Urinary bladder (tissue), 4 donors: ENCODE measurements around the gene SNX32. TPM values are rescaled to one million over a fixed set of nuclear protein-coding genes. Genes with fewer than 3 reads are reported as not detected.

Experiments
- DNase-seq: peaks from one replicate; pipeline ENCODE4 v3.0.0-alpha.2; 2015; ENCODE audit errors: extremely low spot score
- H3K27ac ChIP-seq: one replicate; pipeline ENCODE4 v1.5.1; 2013; ENCODE audit warnings: low read depth, mild to moderate bottlenecking, moderate library complexity
- H3K36me3 ChIP-seq: one replicate; pipeline ENCODE4 v1.6.1; 2013; ENCODE audit warnings: mild to moderate bottlenecking, moderate library complexity; ENCODE audit not compliant: insufficient read depth
- H3K4me1 ChIP-seq: one replicate; pipeline ENCODE4 v1.6.1; 2013; ENCODE audit warnings: mild to moderate bottlenecking, moderate library complexity; ENCODE audit not compliant: insufficient read depth
- H3K4me3 ChIP-seq: one replicate; pipeline ENCODE4 v1.5.1; 2013; ENCODE audit warnings: low read depth, low read length
- WGBS: extraction: QIAGEN DNeasy Blood & Tissue Kit; methylation state at CpG from one replicate; pipeline ENCODE4 v1.1.7; 2013; 5-methylcytosine and 5-hydroxymethylcytosine counted together
- polyA plus RNA-seq: library from polyadenylated mRNA; stranded (reverse); fragments of 200-250 nt; gene quantifications from one replicate; pipeline ENCODE4 v1.2.3, GENCODE V29; 2013
- total RNA-seq: library from RNA; depleted of rRNA; stranded (reverse); fragments of >200 nt; gene quantifications from one replicate; pipeline ENCODE4 v1.2.3, GENCODE V29; 2014
- donor health status: healthy with polysubstance abuse.
- donor health status: healthy.

The SNX32 gene
- total and polyA plus RNA-seq, 2 donors, result 0.85 to 2.0 TPM

GRCh38 chr11:65903068-65903481 lies 69.3 kb downstream of the SNX32 start:
- 27% methylated on average over 5 of the region's 5 CpGs for WGBS
- H3K36me3 ChIP-seq, result no peaks in the 10 kb centered on the region
- H3K4me3 ChIP-seq, result no peak overlapping the region
- no peaks in the 10 kb centered on the region for H3K4me1 ChIP-seq
- no peak for DNase-seq
- no peak overlapping the region for H3K27ac ChIP-seq

Other genes starting within 250 kb of the SNX32 start
- 0.63 TPM for gene KCNK7, start 238.2 kb upstream of the SNX32 start, total RNA-seq
- 1.2 TPM for gene KCNK7, start 238.2 kb upstream of the SNX32 start, polyA plus RNA-seq
- gene MAP3K11, start 219.7 kb upstream of the SNX32 start, total RNA-seq, result 20.6 TPM
- 39.7 TPM for gene MAP3K11, start 219.7 kb upstream of the SNX32 start, polyA plus RNA-seq
- 8.3 TPM for gene PCNX3, start 218.2 kb upstream of the SNX32 start, total RNA-seq
- gene PCNX3, start 218.2 kb upstream of the SNX32 start, polyA plus RNA-seq, result 25.3 TPM
- 16.0 TPM for gene SIPA1, start 195.9 kb upstream of the SNX32 start, total RNA-seq
- 54.0 TPM for gene SIPA1, start 195.9 kb upstream of the SNX32 start, polyA plus RNA-seq
- gene RELA, start 171.0 kb upstream of the SNX32 start, total RNA-seq, result 18.5 TPM
- 80.8 TPM for gene RELA, start 171.0 kb upstream of the SNX32 start, polyA plus RNA-seq
- gene KAT5, start 121.7 kb upstream of the SNX32 start, total RNA-seq, result 28.4 TPM
- gene KAT5, start 121.7 kb upstream of the SNX32 start, polyA plus RNA-seq, result 95.6 TPM
- gene RNASEH2C, start 113.2 kb upstream of the SNX32 start, total RNA-seq, result 11.9 TPM
- 102 TPM for gene RNASEH2C, start 113.2 kb upstream of the SNX32 start, polyA plus RNA-seq
- 3.0 TPM for gene AP5B1, start 53.0 kb upstream of the SNX32 start, total RNA-seq
- 14.7 TPM for gene AP5B1, start 53.0 kb upstream of the SNX32 start, polyA plus RNA-seq
- gene OVOL1, start 46.9 kb upstream of the SNX32 start, total RNA-seq, result 4.7 TPM
- 5.1 TPM for gene OVOL1, start 46.9 kb upstream of the SNX32 start, polyA plus RNA-seq
- 231 TPM for gene CFL1, start 24.2 kb downstream of the SNX32 start, total RNA-seq
- gene CFL1, start 24.2 kb downstream of the SNX32 start, polyA plus RNA-seq, result 728 TPM
- 38.2 TPM for gene MUS81, start 26.5 kb downstream of the SNX32 start, total RNA-seq
- 65.4 TPM for gene MUS81, start 26.5 kb downstream of the SNX32 start, polyA plus RNA-seq
- 43.3 TPM for gene EFEMP2, start 38.8 kb downstream of the SNX32 start, total RNA-seq
- 120 TPM for gene EFEMP2, start 38.8 kb downstream of the SNX32 start, polyA plus RNA-seq
- gene CTSW, start 45.9 kb downstream of the SNX32 start, total RNA-seq, result 2.7 TPM
- 0.98 TPM for gene CTSW, start 45.9 kb downstream of the SNX32 start, polyA plus RNA-seq
- gene FIBP, start 54.5 kb downstream of the SNX32 start, total RNA-seq, result 60.7 TPM
- 64.0 TPM for gene FIBP, start 54.5 kb downstream of the SNX32 start, polyA plus RNA-seq
- 6.9 TPM for gene CCDC85B, start 56.7 kb downstream of the SNX32 start, total RNA-seq
- gene CCDC85B, start 56.7 kb downstream of the SNX32 start, polyA plus RNA-seq, result 84.1 TPM
- not detected for gene FOSL1, start 66.4 kb downstream of the SNX32 start, total RNA-seq
- gene FOSL1, start 66.4 kb downstream of the SNX32 start, polyA plus RNA-seq, result 7.5 TPM
- gene C11orf68, start 85.1 kb downstream of the SNX32 start, total RNA-seq, result 11.8 TPM
- 65.9 TPM for gene C11orf68, start 85.1 kb downstream of the SNX32 start, polyA plus RNA-seq
- 36.7 TPM for gene DRAP1, start 85.5 kb downstream of the SNX32 start, total RNA-seq
- gene DRAP1, start 85.5 kb downstream of the SNX32 start, polyA plus RNA-seq, result 111 TPM
- not detected for gene TSGA10IP, start 111.5 kb downstream of the SNX32 start, total RNA-seq
- gene TSGA10IP, start 111.5 kb downstream of the SNX32 start, polyA plus RNA-seq, result 0.09 TPM
- gene SART1, start 127.8 kb downstream of the SNX32 start, total RNA-seq, result 18.9 TPM
- 47.2 TPM for gene SART1, start 127.8 kb downstream of the SNX32 start, polyA plus RNA-seq
- gene EIF1AD, start 168.2 kb downstream of the SNX32 start, total RNA-seq, result 15.6 TPM
- gene EIF1AD, start 168.2 kb downstream of the SNX32 start, polyA plus RNA-seq, result 26.3 TPM
- 8.6 TPM for gene BANF1, start 168.5 kb downstream of the SNX32 start, total RNA-seq
- gene BANF1, start 168.5 kb downstream of the SNX32 start, polyA plus RNA-seq, result 181 TPM
- gene CST6, start 178.0 kb downstream of the SNX32 start, total RNA-seq, result 0.58 TPM
- gene CST6, start 178.0 kb downstream of the SNX32 start, polyA plus RNA-seq, result 0.37 TPM
- not detected for gene CATSPER1, start 192.5 kb downstream of the SNX32 start, total RNA-seq
- 0.35 TPM for gene CATSPER1, start 192.5 kb downstream of the SNX32 start, polyA plus RNA-seq
- gene GAL3ST3, start 215.2 kb downstream of the SNX32 start, total RNA-seq, result 0.42 TPM
- gene GAL3ST3, start 215.2 kb downstream of the SNX32 start, polyA plus RNA-seq, result not detected
- gene SF3B2, start 218.4 kb downstream of the SNX32 start, total RNA-seq, result 77.2 TPM
- gene SF3B2, start 218.4 kb downstream of the SNX32 start, polyA plus RNA-seq, result 142 TPM
- 42.3 TPM for gene PACS1, start 236.3 kb downstream of the SNX32 start, total RNA-seq
- gene PACS1, start 236.3 kb downstream of the SNX32 start, polyA plus RNA-seq, result 41.3 TPM